GM21381 (cell line): ENCODE measurements around the gene UFSP1.
A peak's percentile ranks its signal among the peaks of the same experiment; 100 is the strongest.

ENCODE experiments used
- ATAC-seq: cut with Tn5 transposase; IDR thresholded peaks from one replicate; pipeline ENCODE4 v1.9.1; 2021; ENCODE audit warnings: mild to moderate bottlenecking, moderate library complexity; ENCODE audit not compliant: unreplicated experiment

The UFSP1 gene

GRCh38 chr7:100882785-100883526, 6.6 kb downstream of the UFSP1 start:
- no peak for ATAC-seq

GRCh38 chr7:100882201-100882600, 7.3 kb downstream of the UFSP1 start:
- no peak for ATAC-seq

DNA sequence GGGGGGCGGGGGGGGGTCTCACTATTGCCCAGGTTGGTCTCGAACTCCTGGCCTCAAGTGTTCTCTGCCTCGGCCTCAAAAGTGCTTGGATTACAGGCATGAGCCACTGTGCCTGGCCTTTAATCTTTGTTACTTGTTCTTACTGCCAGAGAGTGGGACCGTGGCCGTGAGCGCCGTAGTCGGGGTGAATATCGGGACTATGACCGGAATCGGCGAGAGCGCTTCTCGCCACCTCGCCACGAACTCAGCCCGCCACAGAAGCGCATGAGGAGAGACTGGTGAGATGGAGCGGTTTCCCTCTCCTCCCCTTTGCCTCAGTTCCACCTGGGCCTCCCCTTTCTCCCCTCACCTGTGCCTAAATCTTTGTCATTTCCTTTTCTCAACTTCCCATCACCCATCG, 8.4 kb downstream of the UFSP1 start:
- ATAC-seq: no peak

DNA sequence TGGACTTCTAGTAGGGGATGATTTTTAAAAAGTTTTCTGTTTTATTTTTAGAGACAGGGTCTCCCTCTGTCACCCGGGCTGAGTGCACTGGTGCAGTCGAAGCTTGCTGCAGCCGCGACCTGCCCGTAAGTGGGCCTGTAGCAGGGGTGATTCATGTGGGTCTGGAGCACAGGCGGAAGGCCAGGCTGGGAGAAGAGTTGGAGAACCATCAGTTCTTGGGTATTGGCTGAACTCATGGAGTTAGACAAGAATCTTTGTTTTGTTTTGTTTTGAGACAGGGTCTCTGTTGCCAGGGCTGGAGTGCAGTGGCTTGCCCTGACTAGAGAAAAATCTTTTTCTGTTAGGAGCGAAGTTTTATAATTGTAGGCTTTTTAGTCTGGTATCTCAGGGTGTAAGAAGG, 8.9 kb downstream of the UFSP1 start:
- ATAC-seq: no peak

DNA sequence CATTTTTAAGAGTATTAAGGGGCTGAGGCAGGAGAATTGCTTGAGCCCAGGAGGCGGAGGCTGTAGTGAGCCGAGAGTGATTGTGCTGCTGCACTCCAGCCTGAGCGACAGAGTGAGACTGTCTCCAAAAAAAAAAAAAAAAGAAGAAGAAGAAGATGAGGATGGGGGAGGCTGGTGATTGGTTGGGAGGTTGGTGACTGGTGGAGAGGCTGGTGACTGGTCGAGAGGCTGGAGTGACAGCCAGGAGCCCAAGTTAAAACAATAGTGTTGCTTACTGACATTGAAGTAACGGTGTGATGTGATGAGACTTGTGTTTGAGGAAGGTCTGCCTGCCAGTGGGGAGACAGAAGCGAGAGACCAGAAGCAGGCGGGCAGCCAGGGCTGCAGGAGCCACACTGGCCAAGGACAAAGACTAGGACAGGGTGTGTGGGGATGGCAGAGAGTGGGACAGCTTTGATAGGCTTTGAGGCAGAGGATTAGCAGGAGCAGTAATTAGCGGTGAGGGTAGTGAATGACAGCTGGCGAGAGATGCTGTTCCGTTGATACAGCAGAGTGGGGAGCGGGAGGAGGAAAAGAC, 9.7 kb downstream of the UFSP1 start:
- ATAC-seq: no peak

GRCh38 chr7:100878685-100879084, 10.8 kb downstream of the UFSP1 start:
- no peak for ATAC-seq

DNA sequence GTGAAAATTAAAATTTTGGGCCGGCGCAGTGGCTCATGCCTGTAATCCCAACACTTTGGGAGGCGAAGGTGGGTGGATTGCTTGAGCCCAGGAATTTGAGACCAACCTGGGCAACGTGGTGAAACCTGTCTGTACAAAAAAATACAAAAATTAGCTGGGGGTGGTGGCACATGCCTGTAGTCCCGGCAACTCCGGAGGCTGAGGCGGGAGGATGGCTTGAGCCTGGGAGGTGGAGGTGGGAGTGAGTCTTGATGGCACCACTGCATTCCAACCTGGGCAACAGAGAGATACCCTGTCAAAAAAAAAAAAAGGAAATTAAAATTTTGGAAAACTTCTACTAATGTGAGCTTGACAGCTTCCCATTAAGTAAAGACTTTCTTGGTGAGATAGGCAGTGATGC, 11.5 kb downstream of the UFSP1 start:
- no peak for ATAC-seq

- peak; percentile 23 for ATAC-seq
Observed at GRCh38 chr7:100875356-100875751, 14.2 kb downstream of the UFSP1 start.

GRCh38 chr7:100874577-100875355, 14.7 kb downstream of the UFSP1 start, which contains the start of gene SRRT:
Gene SRRT (plus strand): TSS chr7:100875103. CDS start chr7:100875591, 488 bp downstream.
- ATAC-seq: peak; percentile 88

DNA sequence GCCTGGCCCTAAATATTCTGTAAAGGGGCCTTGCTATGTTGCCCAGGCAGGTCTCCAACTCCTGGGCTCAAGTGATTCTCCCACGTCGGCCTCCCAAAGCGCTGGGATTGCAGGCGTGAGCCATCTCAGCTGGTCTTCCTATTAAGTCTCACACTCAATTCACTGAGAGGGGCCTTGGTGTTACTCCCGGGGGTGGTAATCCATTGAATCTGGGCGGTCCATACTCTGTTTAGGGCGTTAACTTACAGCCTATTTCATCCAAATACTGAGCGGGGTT, 15.3 kb downstream of the UFSP1 start:
- ATAC-seq: no peak

- no peak for ATAC-seq
Observed at GRCh38 chr7:100873599-100874299, 15.8 kb downstream of the UFSP1 start.

- ATAC-seq: no peak
Observed at GRCh38 chr7:100867776-100868485, 21.6 kb downstream of the UFSP1 start.

- ATAC-seq: no peak
Observed at GRCh38 chr7:100867040-100867775, 22.3 kb downstream of the UFSP1 start, which contains the start of gene TRIP6. Gene TRIP6 (plus strand): TSS chr7:100867387. CDS start chr7:100867498, 111 bp downstream.

DNA sequence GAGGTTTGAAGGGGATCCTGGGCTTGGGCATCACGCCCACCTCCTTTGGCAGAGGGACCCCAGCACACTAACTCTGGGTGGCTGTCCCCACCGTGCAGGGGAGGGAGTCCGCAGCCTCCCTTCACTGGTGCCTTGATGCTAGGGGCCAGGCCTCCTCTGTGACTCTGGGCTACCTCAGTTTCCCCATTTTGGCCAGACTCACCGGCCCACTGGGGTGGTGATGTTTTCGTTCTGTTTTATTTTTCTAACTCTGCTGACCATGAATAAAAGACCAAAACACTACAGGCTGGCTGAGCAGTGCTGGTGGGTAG, 22.8 kb downstream of the UFSP1 start:
- no peak for ATAC-seq

DNA sequence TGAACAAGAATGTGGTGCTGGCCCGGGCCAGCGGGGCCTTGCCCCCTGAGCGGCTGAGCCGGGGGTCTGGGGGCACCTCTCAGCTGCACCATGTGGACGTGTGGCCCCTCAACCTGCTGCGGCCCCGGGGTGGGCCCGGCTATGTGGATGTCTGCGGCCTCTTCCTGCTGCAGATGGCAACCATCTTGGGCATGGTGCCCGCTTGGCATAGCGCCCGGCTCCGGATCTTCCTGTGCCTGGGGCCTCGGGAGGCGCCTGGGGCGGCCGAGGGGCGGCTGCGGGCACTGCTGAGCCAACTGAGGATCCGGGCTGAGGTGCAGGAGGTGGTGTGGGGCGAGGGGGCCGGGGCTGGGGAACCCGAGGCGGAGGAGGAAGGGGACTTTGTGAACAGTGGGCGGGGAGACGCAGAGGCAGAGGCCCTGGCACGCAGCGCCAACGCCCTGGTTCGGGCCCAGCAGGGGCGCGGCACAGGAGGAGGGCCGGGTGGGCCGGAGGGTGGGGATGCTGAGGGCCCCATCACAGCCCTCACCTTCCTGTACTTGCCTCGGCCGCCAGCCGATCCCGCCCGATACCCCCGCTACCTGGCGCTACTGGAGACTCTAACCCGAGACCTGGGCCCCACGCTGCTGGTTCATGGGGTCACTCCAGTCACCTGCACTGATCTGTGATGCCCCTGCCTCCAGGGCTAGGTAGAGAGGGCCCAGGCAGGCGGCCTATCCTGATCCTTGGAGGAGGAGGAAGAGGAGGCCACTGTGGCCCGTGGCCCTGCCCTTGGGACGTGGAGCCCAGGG, 23.4 kb downstream of the UFSP1 start:
- no peak for ATAC-seq

- ATAC-seq: no peak
Observed at GRCh38 chr7:100865372-100865911, 24.1 kb downstream of the UFSP1 start.

DNA sequence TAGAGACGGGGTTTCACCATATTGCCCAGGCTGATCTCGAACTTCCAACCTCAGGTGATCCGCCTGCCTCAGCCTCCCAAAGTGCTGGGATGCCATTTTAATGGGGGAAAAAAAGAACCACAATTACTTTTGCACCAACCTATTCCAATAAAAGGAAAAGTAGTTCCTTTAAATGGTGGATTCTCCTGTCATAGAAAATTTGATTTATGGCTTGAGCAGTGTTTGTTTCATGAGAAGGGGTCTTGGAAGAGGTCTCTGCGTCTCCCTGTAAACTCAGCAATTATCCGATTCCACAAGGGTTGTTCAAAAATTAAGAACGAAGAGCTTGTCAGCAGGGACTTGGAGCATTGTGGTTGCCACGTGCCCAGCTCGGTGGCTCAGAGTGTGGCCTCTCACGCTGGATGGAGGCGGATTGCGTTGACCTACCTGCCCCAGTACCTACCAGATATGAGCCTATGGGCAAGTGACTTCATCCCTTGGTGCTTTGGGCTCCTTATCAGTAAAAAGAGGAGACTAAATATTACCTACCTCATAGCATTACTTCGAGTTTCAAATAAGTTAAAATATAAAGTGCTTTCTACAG, 25.2 kb downstream of the UFSP1 start:
- ATAC-seq: no peak

GRCh38 chr7:100863406-100863950, 26.0 kb downstream of the UFSP1 start:
- no peak for ATAC-seq

GRCh38 chr7:100861616-100861985, 27.9 kb downstream of the UFSP1 start:
- ATAC-seq: no peak
